Panc1 (cell line): Measurements from ENCODE around the gene NOL3. TPM values are rescaled to one million over a fixed set of nuclear protein-coding genes. Genes with fewer than 3 reads are reported as not detected.

Experiments used
- ATAC-seq: fragments of 200-7000 bp; cut with Tn5 transposase; 2 replicates; pipeline ENCODE4 v1.9.1; 2020; ENCODE audit warnings: mild to moderate bottlenecking, moderate library complexity
- BruUV-seq: library from RNA; stranded (reverse); fragments of 400-500 nt; replicated peaks from 2 replicates; lab custom pipeline; 2021; lab: Mats Ljungman, UMichigan
- CTCF ChIA-PET: fragments of 300-600 bp; sonication (Branson Sonifier 250); formaldehyde crosslinking; loops from one replicate; lab custom pipeline; 2022; ENCODE audit warnings: antibody characterized with exemption; lab: Charles Lee
- POLR2A ChIA-PET: fragments of 300-600 bp; sonication (Branson Sonifier 250); formaldehyde crosslinking; loops from one replicate; lab custom pipeline; 2022; ENCODE audit warnings: antibody characterized with exemption; lab: Charles Lee
- DNase-seq: peaks from one replicate; pipeline ENCODE4 v3.0.0-alpha.2; 2010; ENCODE audit warnings: low read depth, low spot score
- H3K27ac ChIP-seq: 2 replicates; pipeline ENCODE4 v1.5.1; 2011; ENCODE audit warnings: mild to moderate bottlenecking, low read length, inconsistent platforms
- H3K27me3 ChIP-seq: fragments of 200-500 bp; sonication (Bioruptor generic); 2 replicates; pipeline ENCODE4 v1.6.0; 2014; ENCODE audit warnings: low read length, inconsistent platforms; ENCODE audit not compliant: control insufficient read depth, insufficient read depth
- H3K36me3 ChIP-seq: fragments of 200-500 bp; sonication (Bioruptor generic); 2 replicates; pipeline ENCODE4 v1.5.1; 2014; ENCODE audit warnings: inconsistent platforms, mild to moderate bottlenecking, low read length, moderate library complexity; ENCODE audit not compliant: control insufficient read depth, insufficient read depth
- H3K4me1 ChIP-seq: 2 replicates; pipeline ENCODE4 v1.5.1; 2011; ENCODE audit warnings: inconsistent platforms, mild to moderate bottlenecking, low read length, moderate library complexity; ENCODE audit not compliant: control insufficient read depth, insufficient read depth
- H3K4me3 ChIP-seq, 2 experiments: 2 replicates each; pipeline ENCODE4 v1.5.1; 2011 to 2012; ENCODE audit warnings: low read depth in 2 of 2, low read length in 2 of 2, mild to moderate bottlenecking in 2 of 2, inconsistent platforms in 1 of 2, moderate library complexity in 1 of 2
- H3K9me3 ChIP-seq: fragments of 200-500 bp; sonication (Bioruptor generic); 2 replicates; pipeline ENCODE4 v1.5.1; 2014; ENCODE audit warnings: low read depth, mild to moderate bottlenecking, inconsistent platforms, low read length, moderate library complexity; ENCODE audit not compliant: control insufficient read depth, insufficient read depth
- CTCF ChIP-seq: fragments of 450-650 bp; IDR thresholded peaks from 2 replicates; pipeline ENCODE4 v1.5.1; 2017; ENCODE audit warnings: mild to moderate bottlenecking
- POLR2AphosphoS5 ChIP-seq: IDR thresholded peaks from 2 replicates; pipeline ENCODE4 v1.6.1; 2012; ENCODE audit warnings: mild to moderate bottlenecking, low read depth, low read length, moderate library complexity
- REST ChIP-seq, 2 experiments: IDR thresholded peaks; 2 replicates each; pipeline ENCODE4 v1.6.1; 2011 to 2012; ENCODE audit warnings: low read depth in 2 of 2, control low read depth in 1 of 2, low read length in 1 of 2, mild to moderate bottlenecking in 1 of 2, moderate library complexity in 1 of 2; ENCODE audit not compliant: insufficient read depth in 1 of 2
- SIN3A ChIP-seq: IDR thresholded peaks from 2 replicates; pipeline ENCODE4 v1.6.1; 2012; ENCODE audit warnings: low read depth, mild to moderate bottlenecking, low read length, moderate library complexity, borderline replicate concordance; ENCODE audit not compliant: insufficient read depth
- TCF7L2 ChIP-seq: IDR thresholded peaks from 2 replicates; pipeline ENCODE4 v1.6.1; 2011; ENCODE audit warnings: mild to moderate bottlenecking, low read depth, low read length, inconsistent platforms
- in situ Hi-C: cut with HindIII; loops from 2 replicates; pipeline ENCODE4 v1.10.0; 2016; ENCODE audit warnings: low sequenced_read_pairs, low pct_unique_long_range_greater_than_20kb
- intact Hi-C: fragments of 100-400 bp; cut with micrococcal nuclease; formaldehyde crosslinking; loops from one replicate; pipeline ENCODE4 v1.10.0; 2022; ENCODE audit not compliant: unreplicated experiment
- total RNA-seq: library from RNA; stranded (reverse); gene quantifications from one replicate; pipeline ENCODE4 v1.2.1, GENCODE V29; 2021; ENCODE audit not compliant: unreplicated experiment

NOL3 gene
- total RNA-seq, 1 experiment from 2014 or later, result 27.9 TPM

GRCh38 chr16:67162506-67163163 lies 7.7 kb upstream of the NOL3 start:
- Histone ChIP-seq H3K4me3 (no peak overlapping the region), H3K36me3 (no peaks in the 10 kb centered on the region), H3K27me3 (no peaks in the 10 kb centered on the region), H3K9me3 (no peaks in the 10 kb centered on the region), H3K4me1 (no peaks in the 10 kb centered on the region), H3K27ac (no peak overlapping the region)
- POLR2A ChIA-PET, result no interaction called here
- CTCF ChIA-PET, result no interaction called here
- BruUV-seq, result no TSS peak
- TF ChIP-seq TCF7L2 (no peak), REST (IDR thresholded peaks at IDR 0.05; ENCODE audit: insufficient read depth in 1 of 2, low read depth in 2 of 2, low read length in 1 of 2) (no peak), CTCF (no peak), POLR2AphosphoS5 (no peak), SIN3A (no peak)
- intact Hi-C loops (no loop called here), in situ Hi-C loops (no loop called here)
- ATAC-seq (no peak), DNase-seq (no peak)

- intact Hi-C loops (no loop called here), in situ Hi-C loops (no loop called here)
- H3K27ac ChIP-seq, result no peak overlapping the region
- CTCF ChIA-PET, result no interaction called here
- no peak overlapping the region for H3K4me3 ChIP-seq
- H3K4me1 ChIP-seq, result no peaks in the 10 kb centered on the region
- no peaks in the 10 kb centered on the region for H3K27me3 ChIP-seq
- TF ChIP-seq TCF7L2, result no peak
- no peak for TF ChIP-seq REST (IDR thresholded peaks at IDR 0.05; ENCODE audit: insufficient read depth in 1 of 2, low read depth in 2 of 2, low read length in 1 of 2)
- TF ChIP-seq SIN3A, result no peak
- no peak for TF ChIP-seq POLR2AphosphoS5
- TF ChIP-seq CTCF, result no peak
- DNase-seq (no peak), ATAC-seq (no peak)
- POLR2A ChIA-PET, result no interaction called here
- no peaks in the 10 kb centered on the region for H3K36me3 ChIP-seq
- BruUV-seq, result no TSS peak
- no peaks in the 10 kb centered on the region for H3K9me3 ChIP-seq
Measured at GRCh38 chr16:67163164-67163998, 7.0 kb upstream of the NOL3 start.
